WTC11 (cell line): Measurements from ENCODE around the gene MVP. TPM values are rescaled to one million over a fixed set of nuclear protein-coding genes. Genes with fewer than 3 reads are reported as not detected.
A peak's percentile ranks its signal among the peaks of the same experiment; 100 is the strongest.

Experiments used
- ATAC-seq: fragments of 200-7000 bp; cut with Tn5 transposase; 2 replicates; pipeline ENCODE4 v1.10.0; 2021; ENCODE audit warnings: mild to moderate bottlenecking, moderate library complexity
- CTCF ChIA-PET: fragments of 300-600 bp; sonication (Branson Sonifier 250); formaldehyde crosslinking; loops from one replicate; lab custom pipeline; 2021; ENCODE audit warnings: antibody characterized with exemption; lab: Charles Lee
- POLR2A ChIA-PET: fragments of 350-600 bp; sonication (Branson Sonifier 250); formaldehyde crosslinking; loops from one replicate; lab custom pipeline; 2021; ENCODE audit warnings: antibody characterized with exemption; lab: Charles Lee
- DNase-seq: peaks from one replicate; pipeline ENCODE4 v3.0.0; 2021; ENCODE audit warnings: low spot score
- H3K27ac Mint-ChIP-seq: 2 replicates; pipeline ENCODE4 v1.8.0; 2021; ENCODE audit warnings: mixed read lengths
- H3K27me3 Mint-ChIP-seq: 2 replicates; pipeline ENCODE4 v1.8.0; 2021; ENCODE audit warnings: low read depth, mild to moderate bottlenecking, moderate library complexity, mixed read lengths
- H3K36me3 Mint-ChIP-seq: 2 replicates; pipeline ENCODE4 v1.8.0; 2021; ENCODE audit warnings: mixed read lengths
- H3K4me1 Mint-ChIP-seq: 2 replicates; pipeline ENCODE4 v1.8.0; 2022; ENCODE audit warnings: mixed read lengths
- H3K4me3 Mint-ChIP-seq: 2 replicates; pipeline ENCODE4 v1.8.0; 2021; ENCODE audit warnings: mild to moderate bottlenecking, moderate library complexity, mixed read lengths
- H3K9me3 Mint-ChIP-seq: 2 replicates; pipeline ENCODE4 v1.8.0; 2021; ENCODE audit warnings: mixed read lengths
- E2F5 ChIP-seq: sonication (generic); formaldehyde crosslinking; IDR thresholded peaks from 2 replicates; pipeline ENCODE4 v1.8.1; 2022; ENCODE audit warnings: mild to moderate bottlenecking, moderate library complexity, missing genetic modification reagents
- ETV6 ChIP-seq: sonication (generic); formaldehyde crosslinking; IDR thresholded peaks from 2 replicates; pipeline ENCODE4 v1.8.1; 2022; ENCODE audit warnings: mild to moderate bottlenecking, missing genetic modification reagents
- FOXJ3 ChIP-seq: sonication (generic); formaldehyde crosslinking; IDR thresholded peaks from 2 replicates; pipeline ENCODE4 v1.9.0; 2021; ENCODE audit warnings: missing genetic modification reagents, mild to moderate bottlenecking, borderline replicate concordance
- GABPB1 ChIP-seq: sonication (generic); formaldehyde crosslinking; IDR thresholded peaks from 2 replicates; pipeline ENCODE4 v1.8.1; 2023; ENCODE audit warnings: mild to moderate bottlenecking, missing genetic modification reagents
- IRF2 ChIP-seq: sonication (generic); formaldehyde crosslinking; IDR thresholded peaks from 2 replicates; pipeline ENCODE4 v1.8.0; 2022; ENCODE audit warnings: low read depth, missing genetic modification reagents, borderline replicate concordance
- NFE2L1 ChIP-seq: sonication (generic); formaldehyde crosslinking; IDR thresholded peaks from 2 replicates; pipeline ENCODE4 v1.8.1; 2023; ENCODE audit warnings: missing genetic modification reagents
- PRRX2 ChIP-seq: fragments of 250-450 bp; sonication (Bioruptor Pico); IDR thresholded peaks from 2 replicates; pipeline ENCODE4 v1.8.0; 2021; ENCODE audit warnings: mild to moderate bottlenecking
- ZMAT4 ChIP-seq: fragments of 250-450 bp; sonication (Bioruptor Pico); IDR thresholded peaks from 2 replicates; pipeline ENCODE4 v1.9.0; 2021; ENCODE audit warnings: mild to moderate bottlenecking
- total RNA-seq: library from RNA; stranded (reverse); gene quantifications from 3 replicates; pipeline ENCODE4 v1.2.3, GENCODE V29; 2021
- TF ChIP-seq, protein P1 (sequence below): sonication (generic); formaldehyde crosslinking; conservative IDR thresholded peaks from 2 replicates; pipeline ENCODE4 v1.8.1; 2023; ENCODE audit warnings: mild to moderate bottlenecking, low read depth, missing genetic modification reagents, moderate library complexity

Gene MVP
- total RNA-seq, 1 experiment from 2014 or later = 10.8 TPM

DNA sequence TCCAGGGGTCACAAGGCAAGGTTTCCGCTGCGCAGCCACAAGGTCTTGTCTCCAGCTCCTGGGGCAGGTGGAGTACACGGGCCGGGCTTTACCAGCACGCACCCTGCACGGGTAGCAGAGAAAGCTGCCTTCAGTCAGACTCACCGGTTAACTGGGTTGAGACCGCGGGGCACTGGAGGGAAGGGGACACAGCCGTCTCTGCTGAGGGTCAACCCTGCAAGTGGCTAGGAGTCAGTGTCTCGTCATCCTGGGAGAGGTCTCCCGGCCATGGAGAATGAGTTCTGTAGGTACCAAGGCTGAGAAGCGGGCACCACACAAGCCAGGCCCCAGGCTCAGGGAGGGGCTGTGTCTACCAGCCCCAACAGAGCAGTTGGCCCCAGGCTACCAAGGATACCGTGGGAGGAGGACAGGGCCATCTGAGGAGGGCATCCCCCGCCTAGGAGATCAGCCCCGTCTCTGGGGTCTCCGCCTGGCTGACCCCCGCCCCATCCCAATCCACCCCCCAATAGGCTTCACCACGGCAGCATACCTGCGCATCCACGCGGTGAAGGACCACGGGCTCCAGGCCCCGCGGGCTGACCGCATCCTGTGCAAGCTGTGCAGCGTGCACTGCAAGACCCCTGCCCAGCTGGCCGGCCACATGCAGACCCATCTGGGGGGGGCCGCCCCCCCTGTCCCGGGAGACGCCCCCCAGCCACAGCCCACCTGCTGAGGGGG lies 11.1 kb upstream of the MVP start:
- CTCF ChIA-PET = interaction anchor here (0.7 to 3.3 kb wide), 5 partner anchors 19 to 223 kb away, joined by 4 to 32 read pairs (median 16); partner anchors contain the start of genes ASPHD1, KIF22, SEZ6L2 and TLCD3B
- H3K4me3 Mint-ChIP-seq = peak overlapping the region; percentile 88
- H3K27me3 Mint-ChIP-seq = no peaks in the 10 kb centered on the region
- peak overlapping the region; percentile 27; the same call in 1 of the 2 replicates for H3K27ac Mint-ChIP-seq
- ATAC-seq (no peak), DNase-seq (no peak)
- H3K9me3 Mint-ChIP-seq = no peaks in the 10 kb centered on the region
- peaks cover 50% of the 10 kb centered on the region for H3K4me1 Mint-ChIP-seq
- POLR2A ChIA-PET = interaction anchor here (0.6 to 1.9 kb wide), 3 partner anchors 110 to 239 kb away, joined by 3 to 8 read pairs (median 6); no protein-coding TSS in a partner anchor
- TF ChIP-seq ZMAT4 (CRISPR knock-in tag) (no peak), FOXJ3 (CRISPR knock-in tag) (no peak), IRF2 (CRISPR knock-in tag) (no peak), PRRX2 (CRISPR knock-in tag) (no peak)
- TF ChIP-seq, protein P1, sequence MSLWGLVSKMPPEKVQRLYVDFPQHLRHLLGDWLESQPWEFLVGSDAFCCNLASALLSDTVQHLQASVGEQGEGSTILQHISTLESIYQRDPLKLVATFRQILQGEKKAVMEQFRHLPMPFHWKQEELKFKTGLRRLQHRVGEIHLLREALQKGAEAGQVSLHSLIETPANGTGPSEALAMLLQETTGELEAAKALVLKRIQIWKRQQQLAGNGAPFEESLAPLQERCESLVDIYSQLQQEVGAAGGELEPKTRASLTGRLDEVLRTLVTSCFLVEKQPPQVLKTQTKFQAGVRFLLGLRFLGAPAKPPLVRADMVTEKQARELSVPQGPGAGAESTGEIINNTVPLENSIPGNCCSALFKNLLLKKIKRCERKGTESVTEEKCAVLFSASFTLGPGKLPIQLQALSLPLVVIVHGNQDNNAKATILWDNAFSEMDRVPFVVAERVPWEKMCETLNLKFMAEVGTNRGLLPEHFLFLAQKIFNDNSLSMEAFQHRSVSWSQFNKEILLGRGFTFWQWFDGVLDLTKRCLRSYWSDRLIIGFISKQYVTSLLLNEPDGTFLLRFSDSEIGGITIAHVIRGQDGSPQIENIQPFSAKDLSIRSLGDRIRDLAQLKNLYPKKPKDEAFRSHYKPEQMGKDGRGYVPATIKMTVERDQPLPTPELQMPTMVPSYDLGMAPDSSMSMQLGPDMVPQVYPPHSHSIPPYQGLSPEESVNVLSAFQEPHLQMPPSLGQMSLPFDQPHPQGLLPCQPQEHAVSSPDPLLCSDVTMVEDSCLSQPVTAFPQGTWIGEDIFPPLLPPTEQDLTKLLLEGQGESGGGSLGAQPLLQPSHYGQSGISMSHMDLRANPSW (CRISPR knock-in tag) = no peak
- H3K36me3 Mint-ChIP-seq = peaks cover 10% of the 10 kb centered on the region

GRCh38 chr16:29809850-29810698 lies 10.2 kb upstream of the MVP start:
- no peak for DNase-seq
- ATAC-seq = no peak
- H3K27me3 Mint-ChIP-seq = no peaks in the 10 kb centered on the region
- H3K27ac Mint-ChIP-seq = peak overlapping the region; percentile 95
- peaks cover 10% of the 10 kb centered on the region for H3K36me3 Mint-ChIP-seq
- no peaks in the 10 kb centered on the region for H3K9me3 Mint-ChIP-seq
- POLR2A ChIA-PET = interaction anchor here (0.8 to 1.5 kb wide), 2 partner anchors 89 to 200 kb away, joined by 3 to 8 read pairs; partner anchors contain the start of gene SEZ6L2
- H3K4me1 Mint-ChIP-seq = peaks cover 53% of the 10 kb centered on the region
- peak overlapping the region; percentile 94 for H3K4me3 Mint-ChIP-seq
- TF ChIP-seq NFE2L1 (no peak), ETV6 (CRISPR knock-in tag) (0 out of 2 replicates have a peak, but pooled peaks have one; percentile 8)
- TF ChIP-seq, all 79 proteins: peak for 1
- CTCF ChIA-PET = interaction anchor here (0.7 to 4.8 kb wide), 7 partner anchors 11 to 222 kb away, joined by 3 to 18 read pairs (median 6); partner anchors contain the start of genes ASPHD1, MVP, SEZ6L2 and TLCD3B

- ChIA-PET POLR2A (interaction anchor here (1.5 to 1.6 kb wide), 2 partner anchors 38 to 89 kb away, joined by 3 to 5 read pairs; partner anchors contain the start of gene SEZ6L2), CTCF (interaction anchor here (1.2 to 4.8 kb wide), 7 partner anchors 10 to 244 kb away, joined by 3 to 18 read pairs (median 6); partner anchors contain the start of genes ASPHD1, MVP and SEZ6L2)
- ATAC-seq = 0 out of 2 replicates have a peak, but pooled peaks have one; percentile 0
- H3K27me3 Mint-ChIP-seq = no peaks in the 10 kb centered on the region
- peak overlapping the region; percentile 94 for H3K4me3 Mint-ChIP-seq
- no peaks in the 10 kb centered on the region for H3K9me3 Mint-ChIP-seq
- DNase-seq = no peak
- peak overlapping the region; percentile 95 for H3K27ac Mint-ChIP-seq
- TF ChIP-seq GABPB1 (no peak), E2F5 (CRISPR knock-in tag) (no peak)
- peaks cover 10% of the 10 kb centered on the region for H3K36me3 Mint-ChIP-seq
- peaks cover 52% of the 10 kb centered on the region for H3K4me1 Mint-ChIP-seq
Observed at GRCh38 chr16:29810699-29811169, 9.5 kb upstream of the MVP start.
